Activated effector memory CD4-positive, alpha-beta T cell treated with anti-CD3 and anti-CD28 coated beads, Interleukin-2, amount 50 U/mL, for 16 hours (primary cell): ENCODE measurements around the gene STIM2.
"Not testable (repeated sequence)": the region's sequence is repeated elsewhere in the genome, so short reads cannot be mapped to it uniquely, and the experiment has no call there.

ENCODE experiments used
- DNase-seq: peaks from one replicate; pipeline ENCODE4 v3.0.0-alpha.2; 2020

Gene STIM2

DNA sequence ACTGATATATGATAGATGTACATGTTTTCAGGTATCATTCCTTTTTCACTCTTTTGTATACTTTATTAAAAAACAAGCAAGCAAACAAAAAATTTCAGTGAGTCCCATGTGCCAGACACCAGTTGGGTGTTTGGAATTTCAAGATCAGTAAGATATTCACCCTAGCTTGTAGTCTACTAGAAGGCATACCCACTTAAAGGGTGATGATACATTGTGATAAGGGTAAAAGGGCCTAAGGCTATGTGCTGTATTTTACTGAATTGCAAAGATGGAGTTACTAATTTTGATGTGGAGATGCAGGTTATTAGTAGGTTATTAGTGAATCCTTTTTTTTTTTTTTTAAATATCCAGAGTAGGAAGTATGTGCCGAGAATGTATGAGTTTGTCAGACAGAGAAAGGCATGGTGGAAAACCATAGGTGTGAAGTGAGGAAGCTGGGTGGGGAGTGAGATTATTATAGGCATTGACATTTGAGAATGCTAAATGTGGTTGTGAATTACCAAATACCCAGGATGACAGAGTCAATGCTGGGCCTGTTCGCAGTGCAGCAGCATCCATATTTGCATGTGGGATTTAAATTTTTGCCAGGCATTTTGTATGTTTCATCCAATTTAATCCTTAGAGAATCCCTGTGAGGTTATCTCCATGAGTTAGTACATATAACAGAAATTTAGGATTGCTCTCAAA lies 10.1 kb downstream of the STIM2 start:
- no peak for DNase-seq

DNA sequence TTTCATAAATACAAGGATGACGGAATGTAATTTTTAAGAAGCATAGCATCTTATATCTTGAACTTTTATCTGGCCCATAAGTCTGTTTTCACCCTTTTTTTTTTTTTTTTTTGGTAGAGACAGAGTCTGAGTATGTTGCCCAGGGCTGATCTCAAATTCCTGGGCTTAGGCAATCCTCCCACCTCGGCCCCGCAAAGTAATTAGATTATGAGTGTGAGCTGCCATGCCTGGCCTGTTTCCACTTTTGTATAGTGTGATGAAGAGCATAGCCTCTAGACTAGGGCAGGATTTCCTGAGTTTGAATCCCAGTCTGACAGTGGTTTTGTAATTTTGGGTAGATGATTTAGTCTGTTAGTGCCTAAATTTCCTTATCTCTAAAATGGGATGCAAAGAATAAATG lies 11.0 kb downstream of the STIM2 start:
- no peak for DNase-seq

DNA sequence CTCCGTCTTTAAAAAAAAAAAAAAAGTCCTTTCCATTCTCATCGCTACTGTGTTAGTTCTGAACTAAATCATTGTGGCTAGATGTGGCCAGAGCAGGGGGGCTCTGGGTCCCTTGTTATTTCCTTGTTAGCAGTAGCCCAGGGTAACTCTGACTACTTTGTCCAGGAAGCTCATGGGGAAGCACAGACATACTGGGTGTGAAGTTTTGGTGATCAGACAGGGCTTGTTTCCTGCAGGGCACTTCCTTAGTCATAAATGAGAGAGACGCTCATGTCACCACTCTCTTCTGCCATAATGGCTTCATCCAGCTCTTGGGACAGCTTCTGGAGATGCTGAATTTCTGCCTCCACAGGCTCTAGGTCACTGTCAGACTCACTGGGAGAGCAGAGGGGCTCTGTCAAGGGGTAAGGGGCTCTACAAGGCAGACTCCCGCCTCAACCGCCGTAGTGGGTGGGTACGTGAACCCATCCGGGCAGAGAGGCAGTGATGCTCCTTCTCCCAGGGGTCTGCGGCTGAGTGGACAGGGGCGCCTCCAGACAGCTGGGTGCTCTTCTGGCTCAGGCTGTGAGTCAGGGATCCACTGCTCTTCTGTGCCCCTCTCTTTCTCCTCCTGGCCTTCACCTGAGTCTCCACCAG lies 12.9 kb downstream of the STIM2 start:
- peak; percentile 78 for DNase-seq

DNA sequence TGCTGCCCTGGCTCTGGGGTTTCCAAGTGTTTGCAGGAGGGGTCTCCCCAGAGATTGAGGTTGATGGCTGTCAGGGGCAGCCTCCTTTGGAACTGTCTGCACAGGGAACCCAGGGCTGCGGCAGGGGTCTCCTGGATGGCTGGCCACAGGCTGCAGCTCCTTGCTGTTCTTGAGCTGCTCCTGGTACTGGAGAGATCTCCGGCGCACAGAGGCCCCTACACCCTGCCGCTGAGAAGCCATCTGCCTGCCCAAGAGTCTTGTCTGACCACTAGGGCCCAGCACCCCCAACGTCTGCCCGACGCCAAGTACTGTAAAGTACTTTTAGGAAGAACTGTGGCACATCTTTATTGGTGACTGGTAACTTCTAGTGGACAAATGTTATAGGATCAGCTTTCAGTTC lies 13.5 kb downstream of the STIM2 start:
- no peak for DNase-seq

DNA sequence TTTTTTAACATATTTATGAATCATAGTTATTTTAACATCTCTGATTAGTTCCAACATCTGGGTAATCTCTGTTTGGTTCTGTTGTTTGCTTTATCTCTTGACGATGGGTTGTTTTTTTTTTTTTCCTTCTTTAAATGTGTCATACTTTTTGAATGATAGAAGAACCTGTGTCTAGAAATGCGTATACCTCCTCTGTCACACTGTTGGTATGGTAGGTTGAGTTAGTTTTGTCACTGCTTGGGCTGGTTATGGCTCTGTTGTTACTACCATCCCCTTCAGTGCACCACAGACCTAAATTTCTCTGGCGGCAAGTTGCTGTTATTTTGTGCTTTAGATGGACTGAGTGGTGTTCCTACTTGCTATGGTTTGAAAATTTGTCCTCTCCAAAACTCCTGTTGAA lies 16.8 kb downstream of the STIM2 start:
- no peak for DNase-seq

DNA sequence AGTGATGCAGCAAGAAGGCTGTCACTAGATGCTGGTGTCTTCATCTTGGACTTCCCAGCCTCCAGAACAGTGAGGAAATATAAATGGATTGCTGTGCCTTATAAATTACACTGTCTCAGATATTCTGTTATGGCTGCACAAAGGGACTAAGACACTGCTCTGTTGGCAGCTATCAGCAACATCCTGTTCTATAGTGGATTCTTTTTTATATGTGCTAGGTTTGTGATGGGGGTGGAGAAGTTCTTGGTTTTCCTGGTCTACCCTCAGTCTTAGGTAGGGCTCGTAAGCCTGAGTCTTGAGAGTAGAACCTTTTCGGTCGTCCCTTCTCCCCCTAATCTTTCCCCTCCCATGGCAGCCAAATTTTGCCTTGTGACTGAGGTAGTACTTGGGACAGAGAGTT lies 17.3 kb downstream of the STIM2 start:
- DNase-seq, result no peak

DNA sequence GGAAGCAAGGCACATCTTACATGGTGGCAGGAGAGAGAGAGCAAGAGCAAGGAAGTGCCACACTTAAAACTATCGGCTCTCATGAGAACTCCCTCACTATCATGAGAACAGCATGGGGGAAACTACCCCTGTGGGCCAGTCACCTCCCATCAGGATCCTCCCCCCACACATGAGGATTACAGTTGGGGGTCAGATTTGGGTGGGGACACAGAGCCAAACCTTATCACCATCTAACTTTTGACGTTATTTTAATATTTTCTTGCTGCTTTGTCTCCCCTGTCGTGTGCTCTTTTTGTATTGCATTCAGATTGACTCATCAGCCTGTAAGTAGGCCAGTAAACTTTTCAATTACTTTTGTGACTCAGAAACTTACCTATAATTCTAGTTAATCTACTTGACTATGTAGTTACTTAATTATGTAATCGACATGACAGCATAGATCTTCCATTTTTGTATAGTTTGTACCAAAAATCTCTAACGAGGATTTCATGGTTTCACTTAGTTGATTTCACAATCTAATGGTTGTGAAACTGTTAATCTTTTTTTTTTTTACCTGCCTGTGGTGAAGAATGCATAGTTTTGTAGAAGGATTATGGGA lies 18.3 kb downstream of the STIM2 start:
- peak; percentile 69 for DNase-seq

DNA sequence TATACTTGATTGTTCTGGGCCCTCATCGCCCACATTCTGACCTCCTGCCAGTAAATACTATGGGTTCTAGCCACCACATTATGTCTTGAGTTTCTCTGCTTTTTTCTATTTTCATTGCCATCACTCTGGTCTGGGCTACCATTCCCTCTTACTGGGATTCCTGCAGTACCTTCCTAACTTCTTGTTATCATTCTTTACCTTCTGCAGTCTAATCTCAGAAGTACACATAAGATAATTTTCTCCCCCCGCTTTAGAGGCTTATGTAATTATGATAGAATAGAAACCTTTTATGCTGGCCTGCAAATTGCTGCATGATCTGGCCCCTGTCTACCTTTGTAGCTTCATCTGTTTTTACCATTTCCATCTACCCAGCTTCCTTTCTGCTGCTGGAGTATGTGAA lies 19.2 kb downstream of the STIM2 start:
- no peak for DNase-seq

DNA sequence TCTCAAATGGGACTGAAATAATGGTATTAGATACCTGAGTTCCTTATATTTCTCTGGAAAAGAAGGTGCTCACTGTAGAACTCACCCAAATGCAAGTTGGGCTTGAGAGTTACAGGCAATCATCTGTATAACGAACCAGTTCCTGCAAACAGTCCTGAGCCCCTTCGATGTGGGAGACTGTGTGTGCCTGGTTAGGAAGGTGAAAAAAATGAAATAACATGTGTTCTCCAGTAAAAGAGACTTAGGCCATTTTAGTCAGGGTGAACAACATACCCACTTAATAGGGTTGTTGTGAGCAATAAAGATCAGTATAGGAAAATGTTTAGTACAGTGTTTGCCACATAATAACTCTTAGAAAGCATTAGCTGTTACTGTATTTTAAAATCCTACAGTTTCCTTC lies 23.4 kb downstream of the STIM2 start:
- DNase-seq, result no peak

DNA sequence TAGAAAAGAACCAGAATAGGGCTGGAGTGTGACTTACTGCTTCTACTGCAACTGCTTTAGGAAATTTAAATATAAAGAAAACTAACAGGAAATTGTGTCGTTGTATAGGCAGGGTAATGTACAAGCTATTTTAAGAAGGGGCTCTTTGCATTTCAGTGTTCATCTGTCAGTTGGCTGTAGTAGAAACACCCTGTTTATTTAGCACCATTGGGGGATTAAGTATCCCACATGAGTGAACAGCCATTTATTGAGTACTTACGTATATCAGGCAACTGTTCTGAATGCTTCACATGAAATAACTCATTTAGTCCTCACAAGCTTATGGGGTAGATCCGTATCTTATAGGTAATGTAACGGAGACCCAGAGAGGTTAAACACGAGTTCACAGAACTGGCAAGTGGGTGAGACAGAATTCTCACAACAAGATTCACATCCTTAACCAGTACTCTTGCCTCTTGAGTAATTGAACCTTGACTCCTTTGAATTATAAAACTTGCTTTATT lies 23.9 kb downstream of the STIM2 start:
- DNase-seq, result no peak

DNA sequence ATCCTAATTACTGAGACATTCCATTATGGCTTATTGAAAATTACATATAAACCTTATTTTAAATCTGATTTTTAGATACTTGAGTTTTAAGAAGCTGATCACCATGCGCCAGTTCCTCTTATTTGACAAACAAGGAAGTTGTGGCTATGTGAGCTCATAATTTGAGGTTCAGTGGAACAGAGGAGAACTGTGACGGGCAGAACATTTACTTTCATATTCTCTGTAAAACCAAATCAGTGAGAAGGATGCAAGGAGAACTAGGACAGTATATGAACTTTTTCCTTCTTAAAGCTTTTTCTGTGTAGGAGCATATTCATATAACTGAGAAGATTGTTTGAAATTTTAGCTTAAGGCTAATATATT lies 25.3 kb downstream of the STIM2 start:
- no peak for DNase-seq

DNA sequence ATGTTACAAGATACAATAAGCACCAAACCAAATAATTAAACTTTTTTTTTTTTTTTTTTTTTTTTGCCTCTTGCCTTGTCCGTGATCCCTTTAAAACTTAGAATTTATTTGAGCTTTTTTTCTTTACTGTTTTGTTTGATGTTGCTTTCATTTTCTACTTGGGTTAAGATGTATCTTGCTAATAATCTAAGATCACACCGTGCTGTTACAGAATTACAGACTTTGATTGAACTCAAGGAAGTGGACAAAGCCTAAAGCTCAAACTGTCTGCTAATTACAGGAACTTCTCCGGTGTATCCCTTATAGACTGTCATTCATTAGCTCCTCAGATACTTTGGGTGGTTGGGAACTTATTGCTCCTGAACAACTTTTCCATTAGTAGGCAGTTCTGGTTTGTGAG lies 26.5 kb downstream of the STIM2 start:
- no peak for DNase-seq

DNA sequence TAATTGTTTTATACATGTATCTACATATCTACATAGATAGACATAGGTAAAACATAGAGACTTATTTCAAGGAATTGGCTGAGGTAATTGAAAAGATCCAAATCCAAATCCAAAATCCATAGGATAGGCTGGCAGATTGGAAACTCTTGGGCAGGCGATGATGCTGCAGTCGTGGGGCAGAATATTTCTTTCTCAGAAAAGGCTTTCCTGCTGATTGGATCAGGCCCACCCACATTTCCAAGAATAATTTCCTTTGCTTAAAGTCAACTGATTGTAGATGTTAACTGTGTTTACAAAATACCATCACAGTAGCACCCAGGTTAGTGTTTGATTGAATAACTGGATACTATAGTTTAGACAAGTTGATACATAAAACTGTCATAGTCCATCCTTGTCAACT lies 27.2 kb downstream of the STIM2 start:
- no peak for DNase-seq

DNA sequence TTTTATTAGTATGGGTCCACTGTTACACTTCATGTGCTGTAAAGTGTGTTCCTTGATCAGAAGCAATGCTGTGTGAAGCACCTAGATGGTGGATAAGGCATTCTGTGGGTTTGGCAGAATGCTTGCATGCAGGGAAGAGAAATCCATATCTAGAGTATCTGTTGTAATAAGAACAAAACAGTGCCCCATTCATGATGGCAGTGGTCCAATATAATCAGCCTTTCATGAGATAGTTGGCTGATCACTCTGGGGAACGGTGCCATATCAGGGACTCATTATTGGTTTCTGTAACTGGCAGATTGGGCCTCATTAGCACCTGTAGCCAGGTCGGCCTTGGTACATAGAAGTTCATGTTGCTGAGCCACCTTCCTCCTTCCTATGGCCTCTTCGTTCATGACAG lies 28.7 kb downstream of the STIM2 start:
- no peak for DNase-seq

DNA sequence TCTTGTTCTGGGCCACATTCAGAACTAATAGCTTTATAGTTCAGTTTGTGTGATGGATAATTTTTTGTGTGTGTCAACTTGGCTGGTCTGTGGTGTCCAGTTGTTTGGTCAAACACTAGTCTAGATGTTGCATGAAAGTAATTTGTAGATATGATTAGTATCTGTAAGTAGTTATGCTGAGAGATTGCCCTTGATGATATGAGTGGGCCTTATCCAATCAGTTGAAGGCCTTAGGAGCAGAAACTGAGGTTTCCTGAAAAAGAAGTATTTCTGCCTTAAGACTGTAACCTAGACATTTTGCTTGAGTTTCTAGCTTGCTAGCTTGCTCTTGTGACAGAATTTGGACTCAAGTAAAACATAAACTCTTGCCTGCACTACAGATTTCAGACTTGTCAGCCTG lies 30.4 kb downstream of the STIM2 start:
- no peak for DNase-seq

DNA sequence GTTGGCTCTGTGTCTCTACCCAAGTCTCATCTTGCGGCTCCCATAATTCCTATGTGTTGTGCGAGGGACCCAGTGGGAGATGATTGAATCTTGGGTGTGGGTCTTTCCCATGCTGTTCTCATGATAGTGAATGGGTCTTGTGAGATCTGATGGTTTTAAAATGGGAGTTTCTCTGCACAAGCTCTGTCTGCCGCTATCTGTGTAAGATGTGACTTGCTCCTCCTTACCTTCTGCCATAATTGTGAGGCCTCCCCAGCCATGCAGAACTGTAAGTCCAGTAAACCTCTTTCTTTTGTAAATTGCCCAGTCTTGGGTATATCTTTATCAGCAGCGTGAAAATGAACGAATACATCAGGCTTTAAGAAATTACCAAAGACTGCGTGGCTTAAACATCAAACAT lies 31.2 kb downstream of the STIM2 start:
- no peak for DNase-seq

DNA sequence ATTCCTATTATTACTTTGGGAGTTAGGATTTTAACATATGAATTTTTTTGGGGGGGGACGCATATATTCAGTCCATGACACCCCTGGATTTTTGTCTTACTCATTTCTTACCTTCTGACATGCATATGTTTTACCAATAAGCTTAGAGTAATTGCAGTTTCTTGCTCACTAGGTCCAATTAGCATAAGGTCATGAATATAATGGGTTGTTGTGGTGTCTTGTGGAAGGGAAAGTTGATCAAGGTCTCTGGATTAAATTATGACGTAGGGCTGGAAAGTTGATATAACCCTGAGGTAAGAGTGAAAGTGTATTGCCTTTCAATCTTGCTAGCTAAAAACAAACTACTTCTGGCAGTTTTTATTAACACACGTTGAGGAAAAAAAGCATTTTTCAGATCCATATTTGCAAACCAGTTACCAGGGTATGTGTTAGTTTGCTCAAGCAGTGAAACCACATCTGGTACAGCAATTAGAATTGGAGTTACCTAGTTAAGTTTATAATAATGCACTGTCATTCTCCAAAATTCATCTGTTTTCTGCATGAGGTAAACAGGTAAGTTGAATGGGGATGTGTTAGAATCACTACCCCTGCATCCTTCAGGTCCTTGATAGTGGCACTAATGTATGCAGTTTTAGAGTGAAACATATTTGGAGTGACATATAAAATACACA lies 32.0 kb downstream of the STIM2 start:
- DNase-seq, result no peak

DNA sequence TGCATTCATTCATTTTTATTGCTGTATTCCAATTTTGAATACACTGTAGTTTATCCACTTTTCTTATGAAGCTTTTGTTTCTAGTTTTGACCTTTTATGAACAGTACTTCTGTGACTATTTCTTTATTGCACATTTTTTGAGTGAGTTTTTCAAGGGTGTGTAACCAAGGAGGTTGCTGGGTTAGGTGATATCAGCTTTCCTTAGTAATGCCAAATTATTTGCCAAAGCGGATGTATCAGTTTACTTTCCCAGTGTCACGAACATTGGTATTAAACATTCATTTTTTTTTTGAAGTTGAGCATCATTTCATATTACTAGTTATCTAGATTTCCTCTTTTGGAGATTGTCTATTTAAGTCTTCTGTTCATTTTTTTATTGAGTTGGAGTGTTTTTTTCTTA lies 32.9 kb downstream of the STIM2 start:
- DNase-seq, result no peak

DNA sequence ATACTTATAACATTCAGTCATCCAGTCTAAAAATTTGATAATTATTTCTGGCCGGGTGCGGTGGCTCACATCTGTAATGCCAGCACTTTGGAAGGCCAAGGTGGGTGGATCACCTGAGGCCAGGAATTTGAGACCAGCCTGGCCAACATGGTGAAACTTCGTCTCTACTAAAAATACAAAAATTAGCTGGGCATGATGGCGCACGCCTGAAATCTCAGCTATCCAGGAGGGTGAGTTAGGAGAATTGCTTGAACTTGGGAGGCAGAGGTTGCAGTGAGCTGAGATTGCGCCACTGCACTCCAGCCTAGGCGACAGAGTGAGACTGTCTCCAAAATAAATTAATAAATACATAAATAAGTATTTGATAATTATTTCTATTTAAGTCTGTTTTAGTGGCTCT lies 34.2 kb downstream of the STIM2 start:
- not testable (repeated sequence) for DNase-seq

DNA sequence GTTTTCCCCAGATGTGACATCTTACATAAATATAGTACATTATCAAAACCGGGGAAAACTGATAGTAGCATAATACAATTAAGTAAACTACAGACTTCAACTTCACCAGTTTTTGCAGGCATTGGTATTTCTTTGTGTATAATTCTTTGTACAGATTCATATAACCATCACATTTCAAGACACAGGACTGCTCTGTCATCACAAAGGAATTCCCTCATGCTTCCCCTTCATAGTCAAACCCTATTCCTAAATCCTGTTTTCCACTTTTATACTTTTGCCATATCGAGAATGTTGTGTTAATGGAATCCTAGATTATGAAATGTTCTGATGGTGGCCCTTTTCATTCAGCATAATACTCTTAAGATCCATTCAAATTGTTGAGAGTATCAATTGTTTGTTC lies 36.0 kb downstream of the STIM2 start:
- no peak for DNase-seq

DNA sequence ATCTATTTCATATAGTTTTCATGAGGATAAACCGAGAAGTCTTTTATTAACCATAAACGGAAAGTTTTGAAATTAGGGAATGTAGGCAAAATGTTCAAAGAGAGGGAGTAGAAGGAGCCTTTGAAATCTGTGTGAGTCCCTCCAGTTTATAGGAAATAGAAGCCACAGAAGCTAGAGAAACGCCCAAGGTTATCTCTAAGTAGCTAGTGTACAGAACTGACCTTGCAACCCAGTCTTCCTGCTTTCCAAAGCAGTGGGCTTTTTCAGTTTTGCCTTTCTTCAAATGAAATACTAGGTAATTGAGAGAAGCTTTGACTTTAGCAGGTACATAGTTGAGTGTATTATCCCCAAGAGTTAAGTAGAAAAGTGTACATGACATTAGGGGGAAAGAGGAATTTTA lies 39.4 kb downstream of the STIM2 start:
- no peak for DNase-seq

DNA sequence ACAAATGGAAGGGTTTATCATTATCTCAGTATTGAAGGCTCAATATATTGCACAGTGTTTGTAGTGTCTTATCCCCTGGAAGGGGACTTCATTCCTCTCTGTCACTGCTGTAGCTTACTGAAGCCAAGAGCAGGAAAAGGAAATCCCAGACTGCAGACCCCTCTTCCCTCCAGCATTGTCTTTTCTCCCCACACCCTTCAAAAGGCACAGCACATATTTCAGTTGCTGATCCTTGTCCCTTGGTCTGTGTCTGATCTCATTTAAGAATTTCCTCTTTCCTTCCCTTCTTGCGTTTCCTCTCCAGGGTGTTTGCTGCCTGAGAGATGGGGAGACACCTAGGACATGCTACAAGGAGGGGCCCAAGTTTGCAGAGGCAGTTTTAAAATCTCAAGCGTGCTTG lies 40.1 kb downstream of the STIM2 start:
- no peak for DNase-seq

DNA sequence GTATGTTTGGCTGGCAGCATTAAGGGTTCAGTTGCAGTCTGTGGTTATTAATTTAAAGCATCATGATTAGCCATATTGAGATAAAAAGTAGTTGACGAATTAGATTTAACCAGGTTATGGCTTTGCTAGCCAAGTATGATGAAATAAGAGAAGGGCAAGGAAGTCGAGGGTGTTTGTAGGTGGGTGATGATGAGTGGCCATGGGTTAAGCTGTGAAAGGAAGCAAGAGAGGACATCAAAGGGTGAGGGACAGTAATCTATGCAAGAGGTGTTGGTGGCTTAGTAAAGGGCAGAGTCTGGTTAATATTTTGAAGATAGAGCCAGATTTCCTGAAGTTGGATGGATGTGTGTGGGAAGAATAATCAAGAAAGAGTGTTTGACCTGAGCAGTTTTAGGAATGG lies 44.5 kb downstream of the STIM2 start:
- no peak for DNase-seq
